Measurements from ENCODE around the gene CCND1. TPM values are rescaled to one million over a fixed set of nuclear protein-coding genes. Genes with fewer than 3 reads are reported as not detected.
A peak's percentile ranks its signal among the peaks of the same experiment; 100 is the strongest.

CCND1 gene
- total and polyA plus RNA-seq, 8 donors: 159 to 581 (median 248) TPM

GRCh38 chr11:69656536-69657455, 15.8 kb downstream of the CCND1 start:
- Histone ChIP-seq H3K27ac (no peak overlapping the region), H3K9me3 (no peaks in the 10 kb centered on the region), H3K4me1 (no peaks in the 10 kb centered on the region), H3K27me3 (no peaks in the 10 kb centered on the region), H3K4me3 (no peak overlapping the region), H3K36me3 (peaks cover 0 to 28% of the 10 kb centered on the region in 2 donors)
- intact Hi-C loops (cut with DNase I): no loop called here
- DNase-seq: peak in 1 of 4 donors; percentile 66
- TF ChIP-seq, protein P1, sequence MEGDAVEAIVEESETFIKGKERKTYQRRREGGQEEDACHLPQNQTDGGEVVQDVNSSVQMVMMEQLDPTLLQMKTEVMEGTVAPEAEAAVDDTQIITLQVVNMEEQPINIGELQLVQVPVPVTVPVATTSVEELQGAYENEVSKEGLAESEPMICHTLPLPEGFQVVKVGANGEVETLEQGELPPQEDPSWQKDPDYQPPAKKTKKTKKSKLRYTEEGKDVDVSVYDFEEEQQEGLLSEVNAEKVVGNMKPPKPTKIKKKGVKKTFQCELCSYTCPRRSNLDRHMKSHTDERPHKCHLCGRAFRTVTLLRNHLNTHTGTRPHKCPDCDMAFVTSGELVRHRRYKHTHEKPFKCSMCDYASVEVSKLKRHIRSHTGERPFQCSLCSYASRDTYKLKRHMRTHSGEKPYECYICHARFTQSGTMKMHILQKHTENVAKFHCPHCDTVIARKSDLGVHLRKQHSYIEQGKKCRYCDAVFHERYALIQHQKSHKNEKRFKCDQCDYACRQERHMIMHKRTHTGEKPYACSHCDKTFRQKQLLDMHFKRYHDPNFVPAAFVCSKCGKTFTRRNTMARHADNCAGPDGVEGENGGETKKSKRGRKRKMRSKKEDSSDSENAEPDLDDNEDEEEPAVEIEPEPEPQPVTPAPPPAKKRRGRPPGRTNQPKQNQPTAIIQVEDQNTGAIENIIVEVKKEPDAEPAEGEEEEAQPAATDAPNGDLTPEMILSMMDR (IDR thresholded peaks at IDR 0.05): no peak
- no peak for ATAC-seq

DNA sequence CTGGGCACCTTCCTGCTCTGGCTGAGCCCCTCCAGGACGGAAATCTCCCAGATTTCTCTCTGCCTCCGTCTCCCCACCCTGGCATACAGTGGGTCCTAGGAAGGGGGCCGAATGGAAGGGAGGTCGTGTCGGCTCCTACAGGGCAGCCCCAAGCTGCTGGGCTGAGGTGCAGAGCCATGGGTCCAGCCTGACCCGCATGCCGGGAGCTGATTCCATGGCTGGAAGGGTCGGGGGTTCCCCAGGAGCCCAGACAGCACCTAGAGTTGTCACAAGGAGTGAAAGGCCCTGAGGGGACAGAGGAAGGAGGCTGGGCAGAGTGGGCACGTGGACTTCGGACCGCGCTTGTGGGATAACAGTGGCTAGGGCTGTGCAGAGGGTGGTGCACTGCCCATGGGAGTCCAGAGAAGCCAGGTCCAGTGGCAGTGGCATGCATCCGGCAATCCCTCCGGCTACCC, 16.5 kb downstream of the CCND1 start:
- TF ChIP-seq, protein P1 (IDR thresholded peaks at IDR 0.05): no peak
- intact Hi-C loops (cut with DNase I): no loop called here
- no peak overlapping the region for H3K27ac ChIP-seq
- H3K4me1 ChIP-seq: no peaks in the 10 kb centered on the region
- no peaks in the 10 kb centered on the region for H3K27me3 ChIP-seq
- H3K36me3 ChIP-seq: peaks cover 0 to 21% of the 10 kb centered on the region in 2 donors
- DNase-seq (peak in 1 of 4 donors; percentile 55), ATAC-seq (no peak)
- no peak overlapping the region for H3K4me3 ChIP-seq
- no peaks in the 10 kb centered on the region for H3K9me3 ChIP-seq

- intact Hi-C loops (cut with DNase I): no loop called here
- H3K36me3 ChIP-seq: peaks cover 0 to 15% of the 10 kb centered on the region in 2 donors
- peak in 1 of 4 donors; percentile 56 for DNase-seq
- H3K4me1 ChIP-seq: no peaks in the 10 kb centered on the region
- no peak for ATAC-seq
- no peaks in the 10 kb centered on the region for H3K9me3 ChIP-seq
- TF ChIP-seq, protein P1 (IDR thresholded peaks at IDR 0.05): no peak
- no peak overlapping the region for H3K27ac ChIP-seq
- H3K27me3 ChIP-seq: no peaks in the 10 kb centered on the region
- no peak overlapping the region for H3K4me3 ChIP-seq
Measured at GRCh38 chr11:69657911-69658625, 17.1 kb downstream of the CCND1 start.

GRCh38 chr11:69658626-69659450, 17.9 kb downstream of the CCND1 start:
- DNase-seq (peak in 1 of 4 donors; percentile 58), ATAC-seq (no peak)
- Histone ChIP-seq H3K4me1 (no peaks in the 10 kb centered on the region), H3K27ac (no peak overlapping the region), H3K9me3 (no peaks in the 10 kb centered on the region), H3K4me3 (no peak overlapping the region), H3K27me3 (no peaks in the 10 kb centered on the region), H3K36me3 (peaks cover 0 to 12% of the 10 kb centered on the region in 2 donors)
- intact Hi-C loops (cut with DNase I): no loop called here
- TF ChIP-seq, protein P1 (IDR thresholded peaks at IDR 0.05): no peak

Data from left lung (tissue), 10 donors.